Lung (tissue), 12 donors: ENCODE data around the gene SSC5D. TPM values are rescaled to one million over a fixed set of nuclear protein-coding genes. Genes with fewer than 3 reads are reported as not detected.

ENCODE experiments used
- ATAC-seq: fragments of 200-7000 bp; cut with Tn5 transposase; one replicate; pipeline ENCODE4 v1.9.1; 2020; ENCODE audit warnings: moderate number of reproducible peaks; ENCODE audit not compliant: insufficient read depth, low FRiP score
- DNase-seq, 3 donors: peaks; one replicate each; pipeline ENCODE4 v3.0.0-alpha.2; 2013 to 2017
- H3K27ac ChIP-seq, 2 donors: one replicate each; pipeline ENCODE4 v1.5.1; 2013; ENCODE audit warnings: mild to moderate bottlenecking in 2 of 2, moderate library complexity in 2 of 2, control low read depth in 1 of 2, inconsistent platforms in 1 of 2, low read depth in 1 of 2, low read length in 1 of 2
- H3K27me3 ChIP-seq, 3 donors: one replicate each; pipeline ENCODE4 v1.5.1; 2013; ENCODE audit warnings: low read length in 2 of 3; ENCODE audit not compliant: control insufficient read depth in 3 of 3, insufficient read depth in 3 of 3
- H3K36me3 ChIP-seq, 4 donors: one replicate each; pipeline ENCODE4 v1.5.1; 2013; ENCODE audit warnings: low read length in 4 of 4, mild to moderate bottlenecking in 1 of 4, moderate library complexity in 1 of 4; ENCODE audit not compliant: control insufficient read depth in 4 of 4, insufficient read depth in 4 of 4
- H3K4me1 ChIP-seq, 5 donors: one replicate each; pipeline ENCODE4 v1.5.1; 2013; ENCODE audit warnings: low read length in 5 of 5, mild to moderate bottlenecking in 2 of 5, moderate library complexity in 1 of 5; ENCODE audit not compliant: control insufficient read depth in 5 of 5, insufficient read depth in 5 of 5
- H3K4me3 ChIP-seq: one replicate; pipeline ENCODE4 v1.5.1; 2013; ENCODE audit warnings: mild to moderate bottlenecking, control low read depth, moderate library complexity
- H3K9ac ChIP-seq, 2 donors: one replicate each; pipeline ENCODE4 v1.5.1; 2013; ENCODE audit warnings: low read length in 2 of 2, control low read depth in 1 of 2; ENCODE audit not compliant: insufficient read depth in 1 of 2
- H3K9me3 ChIP-seq, 4 donors: one replicate each; pipeline ENCODE4 v1.5.1; 2013; ENCODE audit warnings: low read length in 3 of 4, mild to moderate bottlenecking in 1 of 4, moderate library complexity in 1 of 4; ENCODE audit not compliant: control insufficient read depth in 4 of 4, insufficient read depth in 3 of 4
- CTCF ChIP-seq: IDR thresholded peaks from 2 replicates; pipeline ENCODE4 v1.5.1; 2012; ENCODE audit warnings: mild to moderate bottlenecking; ENCODE audit errors: control extremely low read depth, extremely low read depth
- WGBS, 2 donors: extraction: QIAGEN DNeasy Blood & Tissue Kit; methylation state at CpG; one replicate each; pipeline ENCODE4 v1.1.7; 2013; 5-methylcytosine and 5-hydroxymethylcytosine counted together
- polyA plus RNA-seq, 2 donors: library from polyadenylated mRNA; stranded (reverse); fragments of 200-250 nt; gene quantifications; one replicate each; pipeline ENCODE4 v1.2.1, GENCODE V29; 2013
- total RNA-seq, 2 donors: library from RNA; depleted of rRNA in 1 of 2; stranded (reverse); fragments of >200 nt in 1 of 2; gene quantifications; one replicate each; pipeline ENCODE4 v1.2.1, GENCODE V29; 2014 to 2021
- donor health status: control.
- donor health status: control.
- donor health status: Bipolar disorder and iron deficiency.
- donor health status: healthy.
- donor health status: DM: yes; HTN: yes; CAD: no.

Gene SSC5D
- total and polyA plus RNA-seq, 4 donors = 0.66 to 8.4 (median 4.4) TPM

- Histone ChIP-seq H3K27me3 (no peaks in the 10 kb centered on the region), H3K9me3 (no peaks in the 10 kb centered on the region), H3K9ac (no peak overlapping the region), H3K4me1 (peaks cover 4 to 24% (median 10%) of the 10 kb centered on the region in 5 donors), H3K27ac (no peak overlapping the region), H3K36me3 (peaks cover 0 to 26% (median 1%) of the 10 kb centered on the region in 4 donors), H3K4me3 (no peak overlapping the region)
- WGBS, 2 donors = 96 to 97% methylated on average over 52 of the region's 52 CpGs
- no peak for TF ChIP-seq CTCF
- no peak for ATAC-seq
- DNase-seq = no peak
These were observed 7.0 kb upstream of the SSC5D start for GRCh38 chr19:55481148-55481793.

- ATAC-seq = no peak
- H3K4me1 ChIP-seq = peaks cover 4 to 29% (median 10%) of the 10 kb centered on the region in 5 donors
- no peak for DNase-seq
- TF ChIP-seq CTCF = no peak
- H3K9ac ChIP-seq = no peak overlapping the region
- 88 to 91% methylated on average over 21 to 40 of the region's 40 CpGs for WGBS, 2 donors
- H3K27me3 ChIP-seq = no peaks in the 10 kb centered on the region
- H3K36me3 ChIP-seq = peaks cover 0 to 26% (median 1%) of the 10 kb centered on the region in 4 donors
- H3K27ac ChIP-seq = no peak overlapping the region
- H3K9me3 ChIP-seq = no peaks in the 10 kb centered on the region
- no peak overlapping the region for H3K4me3 ChIP-seq
These were observed 6.5 kb upstream of the SSC5D start for GRCh38 chr19:55481794-55482155.

GRCh38 chr19:55482156-55482961 is 5.9 kb upstream of the SSC5D start:
- H3K9ac ChIP-seq = no peak overlapping the region
- peaks cover 4 to 33% (median 10%) of the 10 kb centered on the region in 5 donors for H3K4me1 ChIP-seq
- peaks cover 0 to 26% (median 1%) of the 10 kb centered on the region in 4 donors for H3K36me3 ChIP-seq
- H3K27me3 ChIP-seq = no peaks in the 10 kb centered on the region
- no peak for ATAC-seq
- H3K9me3 ChIP-seq = no peaks in the 10 kb centered on the region
- H3K27ac ChIP-seq = no peak overlapping the region
- no peak for DNase-seq
- TF ChIP-seq CTCF = no peak
- no peak overlapping the region for H3K4me3 ChIP-seq
- 96% methylated on average over 76 to 83 of the region's 83 CpGs for WGBS, 2 donors
